GM21529 (cell line): ENCODE results near the gene GMPR2.

Source experiments
- ATAC-seq: cut with Tn5 transposase; IDR thresholded peaks from one replicate; pipeline ENCODE4 v1.9.1; 2021; ENCODE audit not compliant: unreplicated experiment

GMPR2 gene

GRCh38 chr14:24282736-24283135, 50.0 kb downstream of the GMPR2 start:
- ATAC-seq = no peak

DNA sequence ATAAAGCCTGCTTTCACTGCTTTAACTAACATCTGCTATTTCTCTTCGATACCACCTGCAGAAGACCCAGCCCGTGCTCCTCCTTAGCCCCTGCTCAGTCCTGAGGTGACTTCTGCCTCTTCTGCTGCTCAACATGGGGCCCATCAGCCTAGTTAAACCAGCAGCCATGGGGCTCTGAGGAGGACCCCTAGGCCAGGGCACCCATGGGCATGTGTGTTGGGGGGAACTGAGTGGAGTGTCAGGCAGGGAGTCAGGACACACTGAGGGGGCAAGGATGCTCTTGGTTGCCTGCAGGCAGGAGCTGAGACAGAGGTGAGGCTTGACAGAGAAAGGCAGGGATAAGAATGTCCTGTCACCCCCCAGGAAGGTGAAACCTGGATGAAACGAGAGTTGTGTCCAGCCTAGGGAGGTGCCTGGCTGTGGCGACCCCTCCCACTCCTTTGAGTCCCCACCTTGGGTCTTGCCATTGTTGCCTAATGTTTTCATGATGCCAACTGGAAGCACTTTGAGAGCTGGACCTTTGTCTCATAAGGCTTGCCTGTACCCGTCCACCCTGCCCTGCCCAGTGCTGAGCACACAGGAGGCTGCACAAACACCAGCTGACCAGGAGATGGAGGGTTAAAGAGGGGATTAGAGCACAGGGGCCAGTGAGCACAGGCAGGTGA, 51.2 kb downstream of the GMPR2 start:
- ATAC-seq = no peak

DNA sequence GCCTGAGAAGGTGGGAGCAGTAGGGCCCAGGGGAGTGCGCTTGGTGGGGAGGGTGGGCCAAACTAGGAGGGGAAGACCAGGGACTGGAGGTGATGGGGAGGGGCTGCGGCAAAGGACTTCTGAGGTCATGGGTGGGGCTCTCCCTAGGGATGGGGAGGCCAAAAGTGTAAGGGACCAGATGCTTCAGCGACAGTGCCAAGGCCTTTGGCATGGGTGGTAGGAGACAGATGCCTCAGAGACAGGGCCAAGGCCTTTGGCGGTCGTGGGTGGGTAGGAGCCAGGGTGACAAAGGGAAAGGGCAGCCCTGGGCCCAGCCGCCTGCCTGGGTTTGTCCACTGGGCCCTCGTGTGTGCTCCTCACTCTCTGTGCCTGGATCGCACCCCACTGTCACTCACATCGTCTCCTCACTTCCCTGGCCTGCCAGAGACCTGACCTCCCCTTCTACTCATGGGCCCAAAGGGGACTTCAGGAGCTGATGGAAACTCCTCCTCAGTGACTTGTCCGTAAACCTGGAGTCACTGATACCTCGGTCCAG, 51.8 kb downstream of the GMPR2 start:
- no peak for ATAC-seq

GRCh38 chr14:24285351-24285750, 52.6 kb downstream of the GMPR2 start:
- no peak for ATAC-seq

DNA sequence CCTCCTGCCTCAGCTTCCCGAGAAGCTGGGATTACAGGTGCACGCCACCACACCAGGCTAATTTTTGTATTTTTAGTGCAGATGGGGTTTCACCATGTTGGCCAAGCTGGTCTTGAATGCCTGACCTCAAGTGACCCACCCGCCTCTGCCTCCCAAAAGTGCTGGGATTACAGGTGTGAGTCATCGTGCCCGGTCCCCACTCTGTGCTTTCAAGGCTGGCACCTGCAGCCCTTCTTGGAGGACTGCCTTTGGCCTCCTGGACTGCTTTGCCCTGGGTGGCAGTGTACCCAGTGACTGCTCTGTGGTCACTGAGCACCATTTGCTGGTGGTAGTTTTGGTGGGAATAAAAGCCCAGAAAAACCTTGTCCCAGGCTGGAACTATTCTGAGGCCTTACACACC, 54.3 kb downstream of the GMPR2 start:
- no peak for ATAC-seq
